HepG2 (cell line): Measurements from ENCODE around the gene NACC2. TPM values are rescaled to one million over a fixed set of nuclear protein-coding genes. Genes with fewer than 3 reads are reported as not detected.

Experiments used
- ADNP ChIP-seq: sonication (generic); formaldehyde crosslinking; IDR thresholded peaks from 2 replicates; pipeline ENCODE4 v1.4.0; 2020; ENCODE audit warnings: missing genetic modification reagents
- BCL3 ChIP-seq: sonication (generic); formaldehyde crosslinking; IDR thresholded peaks from 2 replicates; pipeline ENCODE4 v1.5.1; 2020; ENCODE audit warnings: mild to moderate bottlenecking, missing genetic modification reagents, moderate library complexity
- FOSL1 ChIP-seq: sonication (generic); formaldehyde crosslinking; IDR thresholded peaks from 2 replicates; pipeline ENCODE4 v1.9.0; 2021; ENCODE audit warnings: missing genetic modification reagents, borderline replicate concordance
- HIVEP1 ChIP-seq: sonication (generic); formaldehyde crosslinking; IDR thresholded peaks from 2 replicates; pipeline ENCODE4 v1.4.0; 2020; ENCODE audit warnings: mild to moderate bottlenecking, missing genetic modification reagents
- KIAA2018 ChIP-seq: sonication (generic); formaldehyde crosslinking; IDR thresholded peaks from 2 replicates; pipeline ENCODE4 v1.5.0; 2020; ENCODE audit warnings: mild to moderate bottlenecking, missing genetic modification reagents, borderline replicate concordance
- KLF9 ChIP-seq: IDR thresholded peaks from 2 replicates; pipeline ENCODE4 v1.6.1; 2016; ENCODE audit warnings: low read depth
- MAFK ChIP-seq, 2 experiments: IDR thresholded peaks in 1 of 2; conservative IDR thresholded peaks in 1 of 2; 2 replicates each; pipeline ENCODE4 v1.6.1; 2011; ENCODE audit warnings: improper control_type of control experiment in 2 of 2, low read length in 2 of 2
- MAZ ChIP-seq, 2 experiments: sonication (generic) in 1 of 2; formaldehyde crosslinking in 1 of 2; IDR thresholded peaks; 2 replicates each; pipeline versions ENCODE4 v1.5.0 to v1.6.1; 2012 to 2020; ENCODE audit warnings: low read depth in 2 of 2, mild to moderate bottlenecking in 2 of 2, borderline replicate concordance in 1 of 2, improper control_type of control experiment in 1 of 2, low read length in 1 of 2, missing genetic modification reagents in 1 of 2, moderate library complexity in 1 of 2
- PHF8 ChIP-seq: sonication (generic); formaldehyde crosslinking; IDR thresholded peaks from 2 replicates; pipeline ENCODE4 v1.5.0; 2020; ENCODE audit warnings: missing genetic modification reagents
- SATB2 ChIP-seq: sonication (generic); formaldehyde crosslinking; IDR thresholded peaks from 2 replicates; pipeline ENCODE4 v1.5.0; 2020; ENCODE audit warnings: missing genetic modification reagents
- TARDBP ChIP-seq: sonication (generic); formaldehyde crosslinking; IDR thresholded peaks from 2 replicates; pipeline ENCODE4 v1.8.0; 2022; ENCODE audit warnings: mild to moderate bottlenecking, missing genetic modification reagents
- ZBTB8A ChIP-seq: sonication (generic); formaldehyde crosslinking; IDR thresholded peaks from 2 replicates; pipeline ENCODE4 v1.4.0; 2020; ENCODE audit warnings: mild to moderate bottlenecking, low read depth, missing genetic modification reagents, borderline replicate concordance
- ZNF143 ChIP-seq: sonication (generic); formaldehyde crosslinking; IDR thresholded peaks from 2 replicates; pipeline ENCODE4 v1.4.0; 2020; ENCODE audit warnings: missing genetic modification reagents
- ZNF747 ChIP-seq: sonication (generic); formaldehyde crosslinking; IDR thresholded peaks from 2 replicates; pipeline ENCODE4 v1.8.1; 2023; ENCODE audit warnings: missing genetic modification reagents, mild to moderate bottlenecking, borderline replicate concordance
- ZNF878 ChIP-seq: sonication (generic); formaldehyde crosslinking; IDR thresholded peaks from 2 replicates; pipeline ENCODE4 v1.8.1; 2023; ENCODE audit warnings: mild to moderate bottlenecking, missing genetic modification reagents, moderate library complexity
- polyA plus RNA-seq, 8 experiments: library from polyadenylated mRNA; depleted of rRNA in 3 of 8; stranded (reverse) in 7 of 8; unstranded in 1 of 8; fragments of >200 nt; fragmentation: Illumina TruSeq in 4 of 8; extraction: Trizol in 4 of 8; gene quantifications; 2 replicates each; pipeline versions ENCODE4 v1.2.1 to v1.2.3, GENCODE V29; 2011 to 2016; ENCODE audit warnings: low read depth in 4 of 8, missing spikeins in 1 of 8, mixed read lengths in 1 of 8; ENCODE audit not compliant: insufficient read depth in 1 of 8
- total RNA-seq, 5 experiments: library from RNA; depleted of rRNA; stranded (reverse); fragments of >200 nt; fragmentation: Illumina TruSeq; extraction: Trizol; gene quantifications; 2 replicates each; pipeline ENCODE4 v1.2.3, GENCODE V29; 2016; ENCODE audit warnings: low read depth in 1 of 5
- TF ChIP-seq, protein P1 (sequence below): sonication (generic); formaldehyde crosslinking; IDR thresholded peaks from 2 replicates; pipeline ENCODE4 v1.4.0; 2020; ENCODE audit warnings: mild to moderate bottlenecking, missing genetic modification reagents
- TF ChIP-seq, protein P2 (sequence below): sonication (generic); formaldehyde crosslinking; IDR thresholded peaks from 2 replicates; pipeline ENCODE4 v1.5.1; 2020; ENCODE audit warnings: missing genetic modification reagents, mild to moderate bottlenecking, borderline replicate concordance

NACC2 gene
- total and polyA plus RNA-seq, 2 of the 13 experiments (the other 11 are each of a cell fraction or from before 2014, with no cell fraction given): 5.9 to 12.3 TPM

GRCh38 chr9:136051837-136052471 lies 43.1 kb downstream of the NACC2 start (continued):
- no peak for TF ChIP-seq KIAA2018
- no peak for TF ChIP-seq ZNF747
- no peak for TF ChIP-seq ZNF143 (CRISPR knock-in tag)
- TF ChIP-seq HIVEP1 (CRISPR knock-in tag): no peak
- no peak for TF ChIP-seq BCL3 (CRISPR knock-in tag)
- peak; percentile 97 for TF ChIP-seq FOSL1 (CRISPR knock-in tag)
- no peak for TF ChIP-seq TARDBP (CRISPR knock-in tag)
- TF ChIP-seq ZNF878 (CRISPR knock-in tag): no peak
- no peak for TF ChIP-seq KLF9 (CRISPR knock-in tag)
- TF ChIP-seq ADNP (CRISPR knock-in tag): no peak
- TF ChIP-seq PHF8: no peak
- TF ChIP-seq SATB2 (CRISPR knock-in tag): no peak
- TF ChIP-seq MAFK (conservative IDR thresholded peaks at IDR 0.05 in 1 of 2, IDR thresholded peaks at IDR 0.05 in 1 of 2; ENCODE audit: low read length in 2 of 2): peak; percentile 27 to 44; a peak in 2 of 4 replicates
- TF ChIP-seq MAZ (IDR thresholded peaks at IDR 0.05; ENCODE audit: borderline replicate concordance, low read depth, low read length): no peak; the same call in 1 of the 2 replicates
- no peak for TF ChIP-seq MAZ (CRISPR knock-in tag; IDR thresholded peaks at IDR 0.05; ENCODE audit: low read depth)
- TF ChIP-seq, protein P1, sequence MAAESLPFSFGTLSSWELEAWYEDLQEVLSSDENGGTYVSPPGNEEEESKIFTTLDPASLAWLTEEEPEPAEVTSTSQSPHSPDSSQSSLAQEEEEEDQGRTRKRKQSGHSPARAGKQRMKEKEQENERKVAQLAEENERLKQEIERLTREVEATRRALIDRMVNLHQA: no peak
- TF ChIP-seq, protein P2, sequence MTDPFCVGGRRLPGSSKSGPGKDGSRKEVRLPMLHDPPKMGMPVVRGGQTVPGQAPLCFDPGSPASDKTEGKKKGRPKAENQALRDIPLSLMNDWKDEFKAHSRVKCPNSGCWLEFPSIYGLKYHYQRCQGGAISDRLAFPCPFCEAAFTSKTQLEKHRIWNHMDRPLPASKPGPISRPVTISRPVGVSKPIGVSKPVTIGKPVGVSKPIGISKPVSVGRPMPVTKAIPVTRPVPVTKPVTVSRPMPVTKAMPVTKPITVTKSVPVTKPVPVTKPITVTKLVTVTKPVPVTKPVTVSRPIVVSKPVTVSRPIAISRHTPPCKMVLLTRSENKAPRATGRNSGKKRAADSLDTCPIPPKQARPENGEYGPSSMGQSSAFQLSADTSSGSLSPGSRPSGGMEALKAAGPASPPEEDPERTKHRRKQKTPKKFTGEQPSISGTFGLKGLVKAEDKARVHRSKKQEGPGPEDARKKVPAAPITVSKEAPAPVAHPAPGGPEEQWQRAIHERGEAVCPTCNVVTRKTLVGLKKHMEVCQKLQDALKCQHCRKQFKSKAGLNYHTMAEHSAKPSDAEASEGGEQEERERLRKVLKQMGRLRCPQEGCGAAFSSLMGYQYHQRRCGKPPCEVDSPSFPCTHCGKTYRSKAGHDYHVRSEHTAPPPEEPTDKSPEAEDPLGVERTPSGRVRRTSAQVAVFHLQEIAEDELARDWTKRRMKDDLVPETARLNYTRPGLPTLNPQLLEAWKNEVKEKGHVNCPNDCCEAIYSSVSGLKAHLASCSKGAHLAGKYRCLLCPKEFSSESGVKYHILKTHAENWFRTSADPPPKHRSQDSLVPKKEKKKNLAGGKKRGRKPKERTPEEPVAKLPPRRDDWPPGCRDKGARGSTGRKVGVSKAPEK: no peak
- TF ChIP-seq ZBTB8A: no peak
